HEK293T (cell line): ENCODE data around the gene SYT17.

ENCODE experiments used
- CTCF ChIA-PET: fragments of 350-600 bp; formaldehyde crosslinking; extraction: SDS; loops from one replicate; lab custom pipeline; 2021; ENCODE audit warnings: antibody characterized with exemption, inconsistent platforms; lab: Yijun Ruan, JAX
- POLR2A ChIA-PET: fragments of 350-600 bp; formaldehyde crosslinking; extraction: SDS; loops from one replicate; lab custom pipeline; 2020; ENCODE audit warnings: antibody characterized with exemption, inconsistent platforms; lab: Yijun Ruan, JAX
- DNase-seq: peaks from one replicate; pipeline ENCODE4 v3.0.0; 2012; ENCODE audit warnings: mixed read lengths; ENCODE audit errors: extremely low spot score
- ARNT ChIP-seq: fragments of 450-650 bp; IDR thresholded peaks from 2 replicates; pipeline ENCODE4 v1.6.1; 2017; ENCODE audit warnings: mild to moderate bottlenecking
- BHLHE40 ChIP-seq: fragments of 450-650 bp; IDR thresholded peaks from 2 replicates; pipeline ENCODE4 v1.6.1; 2016; ENCODE audit warnings: mild to moderate bottlenecking, moderate library complexity, borderline replicate concordance
- CTBP1 ChIP-seq: fragments of 450-650 bp; IDR thresholded peaks from 2 replicates; pipeline ENCODE4 v1.6.1; 2016; ENCODE audit warnings: borderline replicate concordance
- ELF4 ChIP-seq: fragments of 450-650 bp; IDR thresholded peaks from 2 replicates; pipeline ENCODE4 v1.6.1; 2017; ENCODE audit warnings: antibody characterized with exemption
- FOXA1 ChIP-seq: fragments of 450-650 bp; IDR thresholded peaks from 2 replicates; pipeline ENCODE4 v1.6.1; 2016; ENCODE audit warnings: mild to moderate bottlenecking
- FOXK2 ChIP-seq: fragments of 450-650 bp; IDR thresholded peaks from 2 replicates; pipeline ENCODE4 v1.6.1; 2016; ENCODE audit warnings: mild to moderate bottlenecking
- FOXM1 ChIP-seq: fragments of 450-650 bp; IDR thresholded peaks from 2 replicates; pipeline ENCODE4 v1.6.1; 2017; ENCODE audit warnings: mild to moderate bottlenecking, borderline replicate concordance
- HDGF ChIP-seq: fragments of 450-650 bp; IDR thresholded peaks from 2 replicates; pipeline ENCODE4 v1.6.1; 2017; ENCODE audit warnings: antibody characterized with exemption, borderline replicate concordance
- L3MBTL2 ChIP-seq: fragments of 450-650 bp; conservative IDR thresholded peaks from 2 replicates; pipeline ENCODE4 v1.6.1; 2016; ENCODE audit warnings: mild to moderate bottlenecking
- LEF1 ChIP-seq: fragments of 450-650 bp; IDR thresholded peaks from 2 replicates; pipeline ENCODE4 v1.6.1; 2017; ENCODE audit warnings: mild to moderate bottlenecking, borderline replicate concordance
- NFRKB ChIP-seq: fragments of 450-650 bp; IDR thresholded peaks from 2 replicates; pipeline ENCODE4 v1.6.1; 2016; ENCODE audit warnings: mild to moderate bottlenecking, moderate library complexity
- SP1 ChIP-seq: fragments of 450-650 bp; IDR thresholded peaks from 2 replicates; pipeline ENCODE4 v1.6.1; 2017
- SUZ12 ChIP-seq: fragments of 450-650 bp; IDR thresholded peaks from 2 replicates; pipeline ENCODE4 v1.6.1; 2016; ENCODE audit warnings: mild to moderate bottlenecking
- TARDBP ChIP-seq: fragments of 450-650 bp; IDR thresholded peaks from 2 replicates; pipeline ENCODE4 v1.6.1; 2016
- ZNF384 ChIP-seq: fragments of 450-650 bp; IDR thresholded peaks from 2 replicates; pipeline ENCODE4 v1.6.1; 2016
- TF ChIP-seq, protein P1 (sequence below): fragments of 450-650 bp; IDR thresholded peaks from 2 replicates; pipeline ENCODE4 v1.6.1; 2016

Gene SYT17

GRCh38 chr16:19228052-19228451, 60.0 kb downstream of the SYT17 start:
- ChIA-PET CTCF (no interaction called here), POLR2A (interaction anchor here (0.6 kb wide), 1 partner anchor 438 kb away, joined by 3 read pairs; the partner anchor contains the start of gene RPS15A)
- no peak for DNase-seq
- TF ChIP-seq FOXM1 (no peak), FOXK2 (no peak), L3MBTL2 (no peak), ELF4 (no peak), HDGF (no peak), SP1 (no peak), NFRKB (no peak), FOXA1 (no peak), ZNF384 (no peak), TARDBP (no peak), BHLHE40 (no peak), LEF1 (no peak), SUZ12 (no peak), ARNT (no peak), CTBP1 (no peak)
- TF ChIP-seq, protein P1, sequence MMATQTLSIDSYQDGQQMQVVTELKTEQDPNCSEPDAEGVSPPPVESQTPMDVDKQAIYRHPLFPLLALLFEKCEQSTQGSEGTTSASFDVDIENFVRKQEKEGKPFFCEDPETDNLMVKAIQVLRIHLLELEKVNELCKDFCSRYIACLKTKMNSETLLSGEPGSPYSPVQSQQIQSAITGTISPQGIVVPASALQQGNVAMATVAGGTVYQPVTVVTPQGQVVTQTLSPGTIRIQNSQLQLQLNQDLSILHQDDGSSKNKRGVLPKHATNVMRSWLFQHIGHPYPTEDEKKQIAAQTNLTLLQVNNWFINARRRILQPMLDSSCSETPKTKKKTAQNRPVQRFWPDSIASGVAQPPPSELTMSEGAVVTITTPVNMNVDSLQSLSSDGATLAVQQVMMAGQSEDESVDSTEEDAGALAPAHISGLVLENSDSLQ, result no peak

GRCh38 chr16:19228575-19228974, 60.5 kb downstream of the SYT17 start:
- POLR2A ChIA-PET, result no interaction called here
- CTCF ChIA-PET, result no interaction called here
- DNase-seq, result no peak
- TF ChIP-seq TARDBP (no peak), ARNT (no peak)

GRCh38 chr16:19230575-19230974, 62.5 kb downstream of the SYT17 start:
- ChIA-PET CTCF (interaction anchor here (0.5 kb wide), 1 partner anchor 637 kb away, joined by 3 read pairs; no protein-coding TSS in a partner anchor), POLR2A (no interaction called here)
- TF ChIP-seq SP1 (no peak), CTBP1 (no peak), HDGF (no peak), SUZ12 (no peak)
- TF ChIP-seq, protein P1, result no peak
- DNase-seq, result no peak

- POLR2A ChIA-PET, result no interaction called here
These were observed 63.8 kb downstream of the SYT17 start for GRCh38 chr16:19231881-19232280.

DNA sequence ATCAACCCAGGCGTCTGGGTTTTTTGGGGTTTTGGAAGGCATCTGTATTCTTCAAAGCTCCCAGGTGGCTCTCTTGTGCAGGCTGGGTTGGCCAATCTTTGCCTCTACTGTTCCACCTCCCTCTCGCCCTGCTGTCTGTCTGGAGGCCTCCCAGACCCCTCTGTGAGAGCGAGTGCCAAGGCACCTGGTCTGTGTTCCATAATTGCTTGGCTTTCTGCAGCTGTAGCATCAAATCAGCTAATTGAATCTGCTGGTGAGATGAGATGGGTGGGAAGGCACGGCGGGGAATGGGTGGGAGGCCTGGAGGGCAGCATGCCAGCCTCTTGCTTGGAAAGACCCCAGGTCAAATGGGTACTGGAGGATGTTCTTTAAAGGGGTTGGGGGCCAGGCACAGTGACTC, 64.9 kb downstream of the SYT17 start:
- DNase-seq, result no peak
- POLR2A ChIA-PET, result no interaction called here
- CTCF ChIA-PET, result no interaction called here
- TF ChIP-seq TARDBP, result no peak
- no peak for TF ChIP-seq FOXA1
- TF ChIP-seq ZNF384, result no peak
- no peak for TF ChIP-seq HDGF
- TF ChIP-seq FOXK2, result no peak
- TF ChIP-seq, protein P1, result no peak
- TF ChIP-seq BHLHE40, result no peak
- no peak for TF ChIP-seq ARNT
- TF ChIP-seq ELF4, result no peak
- TF ChIP-seq SUZ12, result no peak
- no peak for TF ChIP-seq SP1
- TF ChIP-seq L3MBTL2, result no peak
- no peak for TF ChIP-seq LEF1
- no peak for TF ChIP-seq FOXM1
- TF ChIP-seq NFRKB, result no peak
- TF ChIP-seq CTBP1, result no peak

More at GRCh38 chr16:19231881-19232280, 63.8 kb downstream of the SYT17 start:
- TF ChIP-seq, protein P1, result no peak
- TF ChIP-seq CTBP1 (no peak), NFRKB (no peak)
- CTCF ChIA-PET, result no interaction called here
- DNase-seq, result no peak

- DNase-seq, result no peak
- TF ChIP-seq SUZ12 (no peak), ARNT (no peak), BHLHE40 (no peak), TARDBP (no peak)
- POLR2A ChIA-PET, result no interaction called here
- CTCF ChIA-PET, result no interaction called here
These were observed 67.4 kb downstream of the SYT17 start for GRCh38 chr16:19235478-19235877.

DNA sequence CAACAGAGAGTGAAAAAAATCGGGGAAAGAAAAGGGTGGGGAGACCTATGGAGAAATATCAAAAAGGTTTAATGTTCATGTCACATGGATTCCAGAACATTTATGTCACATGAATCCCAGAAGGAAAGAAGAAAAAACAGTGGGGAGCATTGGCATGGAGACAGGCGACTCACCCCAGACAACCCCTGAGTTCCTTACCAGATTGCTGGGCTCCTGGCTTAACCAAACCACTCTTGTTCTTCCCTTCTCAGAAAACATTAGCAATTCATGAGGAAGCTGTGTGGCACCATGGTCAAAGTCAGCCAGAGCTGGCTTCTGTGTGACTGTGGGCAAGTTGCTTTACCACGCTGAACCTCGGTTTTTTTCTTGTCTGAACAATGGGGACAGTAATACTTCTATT, 67.8 kb downstream of the SYT17 start:
- ChIA-PET POLR2A (no interaction called here), CTCF (no interaction called here)
- no peak for TF ChIP-seq LEF1
- DNase-seq, result no peak
